ENCODE data around the gene RAP1GAP2.
"Not testable (repeated sequence)": the region's sequence is repeated elsewhere in the genome, so short reads cannot be mapped to it uniquely, and the experiment has no call there.

RAP1GAP2 gene

DNA sequence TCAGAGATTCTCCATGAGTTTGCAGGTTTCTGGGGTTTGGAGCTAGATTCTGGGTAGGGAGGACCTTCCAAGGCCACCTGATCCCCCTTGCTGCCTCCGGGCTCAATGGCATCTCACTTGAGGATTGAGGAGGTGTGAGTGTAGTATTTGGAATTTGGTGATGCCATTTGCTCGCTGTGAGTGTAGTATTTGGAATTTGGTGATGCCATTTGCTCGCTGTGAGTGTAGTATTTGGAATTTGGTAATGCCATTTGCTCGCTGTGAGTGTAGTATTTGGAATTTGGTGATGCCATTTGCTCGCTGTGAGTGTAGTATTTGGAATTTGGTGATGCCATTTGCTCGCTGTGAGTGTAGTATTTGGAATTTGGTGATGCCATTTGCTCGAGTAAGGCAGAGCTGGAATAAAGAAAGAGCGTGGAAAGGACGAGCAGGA, 202.2 kb downstream of the RAP1GAP2 start:
- H3K27ac ChIP-seq (ENCODE audit: low read length) = not testable (repeated sequence)

GRCh38 chr17:3002538-3003295, 206.5 kb downstream of the RAP1GAP2 start:
- Histone ChIP-seq H3K27ac (ENCODE audit: low read length) (no peak overlapping the region), H3K27me3 (ENCODE audit: insufficient read depth, low read length) (no peaks in the 10 kb centered on the region)

More for the DNA sequence above, 202.2 kb downstream of the RAP1GAP2 start:
- H3K36me3 ChIP-seq (ENCODE audit: insufficient read depth, low read depth, low read length) = peaks cover 28% of the 10 kb centered on the region
- H3K9ac ChIP-seq (ENCODE audit: low read depth, low read length); H3K9me3 ChIP-seq (ENCODE audit: insufficient read depth, low read depth, low read length); H3K4me3 ChIP-seq (ENCODE audit: low read length); H3K4me1 ChIP-seq (ENCODE audit: insufficient read depth, low read length); H3K27me3 ChIP-seq (ENCODE audit: insufficient read depth, low read length): not testable (repeated sequence)

DNA sequence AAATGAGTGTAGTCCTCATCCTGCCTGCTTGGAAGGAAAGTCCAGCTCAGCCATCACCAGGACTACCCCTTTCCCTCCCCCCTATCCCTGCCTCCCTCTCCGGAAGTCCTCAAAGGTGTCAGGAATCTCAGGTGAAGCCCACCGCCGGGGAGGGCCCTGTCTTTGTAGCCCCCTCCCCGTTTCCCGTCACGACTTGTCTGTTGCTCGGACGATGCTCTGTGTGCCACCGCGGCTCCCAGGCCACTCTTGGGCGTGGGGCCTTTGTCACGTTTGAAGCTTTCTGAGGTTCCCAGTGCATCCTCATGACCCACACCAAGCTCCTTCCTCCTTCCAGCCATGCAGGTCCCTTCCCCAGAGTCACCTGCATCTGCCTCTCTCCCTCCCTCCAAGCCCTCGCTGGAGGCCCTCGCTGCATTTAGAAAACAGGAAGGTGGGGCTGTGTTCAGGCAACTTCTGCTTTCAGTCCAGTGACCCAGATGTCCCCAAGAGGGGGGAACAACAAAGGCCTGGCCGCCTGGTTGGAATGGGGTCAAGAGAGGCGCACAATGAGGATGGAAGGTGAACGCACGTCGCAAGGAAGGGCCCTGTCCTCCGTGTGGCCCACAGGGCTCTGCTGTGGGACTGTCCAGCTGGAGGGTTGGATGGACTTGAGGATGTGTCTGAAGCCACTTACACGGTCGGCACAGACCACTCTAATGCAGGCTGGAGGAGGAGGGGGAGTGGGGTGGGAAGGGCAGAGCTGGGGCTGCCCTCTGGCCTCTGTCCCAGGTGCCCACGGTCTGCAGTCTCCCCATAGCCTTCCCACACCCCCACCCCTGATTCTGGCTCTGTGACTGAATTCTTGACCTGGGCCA, 207.3 kb downstream of the RAP1GAP2 start:
- H3K36me3 ChIP-seq (ENCODE audit: insufficient read depth, low read depth, low read length) = peaks cover 19% of the 10 kb centered on the region
- H3K27me3 ChIP-seq (ENCODE audit: insufficient read depth, low read length) = no peaks in the 10 kb centered on the region
- H3K9ac ChIP-seq (ENCODE audit: low read depth, low read length) = no peak overlapping the region
- H3K27ac ChIP-seq (ENCODE audit: low read length) = no peak overlapping the region
- H3K9me3 ChIP-seq (ENCODE audit: insufficient read depth, low read depth, low read length) = no peaks in the 10 kb centered on the region
- H3K4me1 ChIP-seq (ENCODE audit: insufficient read depth, low read length) = no peaks in the 10 kb centered on the region
- no peak overlapping the region for H3K4me3 ChIP-seq (ENCODE audit: low read length)

More at GRCh38 chr17:3002538-3003295, 206.5 kb downstream of the RAP1GAP2 start:
- no peaks in the 10 kb centered on the region for H3K9me3 ChIP-seq (ENCODE audit: insufficient read depth, low read depth, low read length)
- peaks cover 20% of the 10 kb centered on the region for H3K36me3 ChIP-seq (ENCODE audit: insufficient read depth, low read depth, low read length)
- no peaks in the 10 kb centered on the region for H3K4me1 ChIP-seq (ENCODE audit: insufficient read depth, low read length)
- no peak overlapping the region for H3K4me3 ChIP-seq (ENCODE audit: low read length)
- H3K9ac ChIP-seq (ENCODE audit: low read depth, low read length) = no peak overlapping the region

GRCh38 chr17:3004150-3004801, 208.0 kb downstream of the RAP1GAP2 start:
- Histone ChIP-seq H3K27me3 (ENCODE audit: insufficient read depth, low read length) (no peaks in the 10 kb centered on the region), H3K9ac (ENCODE audit: low read depth, low read length) (no peak overlapping the region), H3K4me3 (ENCODE audit: low read length) (no peak overlapping the region), H3K27ac (ENCODE audit: low read length) (no peak overlapping the region), H3K9me3 (ENCODE audit: insufficient read depth, low read depth, low read length) (no peaks in the 10 kb centered on the region), H3K4me1 (ENCODE audit: insufficient read depth, low read length) (no peaks in the 10 kb centered on the region), H3K36me3 (ENCODE audit: insufficient read depth, low read depth, low read length) (peaks cover 19% of the 10 kb centered on the region)

DNA sequence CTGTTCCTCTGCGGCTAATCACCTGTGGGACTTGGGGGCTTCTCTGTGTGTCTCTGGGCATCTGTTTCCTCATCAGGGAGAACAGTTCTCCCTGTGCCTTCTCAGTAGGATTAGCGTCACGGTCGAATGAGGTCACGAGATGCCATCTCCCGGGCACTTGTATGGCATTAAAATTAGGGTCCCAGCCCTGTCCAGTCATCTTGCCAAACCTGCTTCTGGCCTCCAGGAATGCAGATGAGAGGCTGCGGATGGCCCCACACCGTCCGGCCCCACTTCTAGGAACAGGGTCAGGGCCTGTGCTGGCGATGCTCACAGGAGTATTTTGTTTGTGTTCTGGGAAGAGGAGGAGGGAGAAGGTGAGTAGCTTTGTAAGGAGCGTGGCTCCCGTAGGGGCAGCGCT, 208.7 kb downstream of the RAP1GAP2 start:
- H3K4me1 ChIP-seq (ENCODE audit: insufficient read depth, low read length) = no peaks in the 10 kb centered on the region
- H3K36me3 ChIP-seq (ENCODE audit: insufficient read depth, low read depth, low read length) = peaks cover 19% of the 10 kb centered on the region
- no peaks in the 10 kb centered on the region for H3K9me3 ChIP-seq (ENCODE audit: insufficient read depth, low read depth, low read length)
- H3K27ac ChIP-seq (ENCODE audit: low read length) = no peak overlapping the region
- no peak overlapping the region for H3K4me3 ChIP-seq (ENCODE audit: low read length)
- no peak overlapping the region for H3K9ac ChIP-seq (ENCODE audit: low read depth, low read length)
- H3K27me3 ChIP-seq (ENCODE audit: insufficient read depth, low read length) = no peaks in the 10 kb centered on the region

DNA sequence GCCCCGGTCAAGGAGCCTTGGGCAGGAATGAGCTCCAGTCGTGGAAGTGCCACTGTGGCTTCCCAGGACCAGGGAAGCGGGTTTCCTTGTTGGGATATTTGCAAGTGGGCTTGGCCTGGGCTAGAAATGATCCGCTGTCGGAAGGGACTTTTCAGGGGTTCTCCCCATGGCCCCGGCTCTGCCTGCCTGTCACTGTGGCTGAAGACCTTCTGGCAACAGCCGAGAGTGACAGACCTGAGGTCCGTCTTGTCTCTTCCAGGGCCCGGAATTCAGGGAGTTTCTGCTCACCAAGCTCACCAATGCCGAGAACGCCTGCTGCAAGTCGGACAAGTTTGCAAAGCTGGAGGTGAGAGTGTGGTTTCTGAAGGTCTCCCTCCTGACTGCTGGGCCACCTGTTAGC, 209.5 kb downstream of the RAP1GAP2 start:
- no peaks in the 10 kb centered on the region for H3K27me3 ChIP-seq (ENCODE audit: insufficient read depth, low read length)
- H3K4me3 ChIP-seq (ENCODE audit: low read length) = no peak overlapping the region
- H3K36me3 ChIP-seq (ENCODE audit: insufficient read depth, low read depth, low read length) = peaks cover 23% of the 10 kb centered on the region
- no peaks in the 10 kb centered on the region for H3K4me1 ChIP-seq (ENCODE audit: insufficient read depth, low read length)
- no peaks in the 10 kb centered on the region for H3K9me3 ChIP-seq (ENCODE audit: insufficient read depth, low read depth, low read length)
- no peak overlapping the region for H3K27ac ChIP-seq (ENCODE audit: low read length)
- H3K9ac ChIP-seq (ENCODE audit: low read depth, low read length) = no peak overlapping the region

DNA sequence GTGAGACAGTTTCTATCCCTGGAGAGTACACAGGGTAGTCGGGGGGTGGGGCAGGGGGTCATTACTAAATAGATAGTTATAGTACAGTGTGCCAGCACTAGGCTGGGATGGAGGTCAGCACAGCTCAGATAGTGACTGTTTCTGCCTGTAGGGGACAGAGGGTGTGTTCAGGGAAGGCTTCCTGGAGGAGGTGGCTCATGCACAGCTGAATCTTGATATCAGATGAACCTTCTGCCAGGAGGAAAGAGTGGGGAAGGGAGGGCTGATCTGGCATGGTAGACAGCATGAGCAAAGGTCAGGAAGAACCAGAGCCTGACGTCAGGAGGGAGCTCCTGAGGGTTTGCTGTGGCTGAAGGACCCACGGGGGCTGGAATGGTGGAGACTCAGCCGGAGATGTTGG, 210.6 kb downstream of the RAP1GAP2 start:
- Histone ChIP-seq H3K27me3 (ENCODE audit: insufficient read depth, low read length) (no peaks in the 10 kb centered on the region), H3K36me3 (ENCODE audit: insufficient read depth, low read depth, low read length) (peaks cover 23% of the 10 kb centered on the region), H3K4me3 (ENCODE audit: low read length) (no peak overlapping the region), H3K27ac (ENCODE audit: low read length) (no peak overlapping the region), H3K9ac (ENCODE audit: low read depth, low read length) (no peak overlapping the region), H3K9me3 (ENCODE audit: insufficient read depth, low read depth, low read length) (no peaks in the 10 kb centered on the region), H3K4me1 (ENCODE audit: insufficient read depth, low read length) (no peaks in the 10 kb centered on the region)

DNA sequence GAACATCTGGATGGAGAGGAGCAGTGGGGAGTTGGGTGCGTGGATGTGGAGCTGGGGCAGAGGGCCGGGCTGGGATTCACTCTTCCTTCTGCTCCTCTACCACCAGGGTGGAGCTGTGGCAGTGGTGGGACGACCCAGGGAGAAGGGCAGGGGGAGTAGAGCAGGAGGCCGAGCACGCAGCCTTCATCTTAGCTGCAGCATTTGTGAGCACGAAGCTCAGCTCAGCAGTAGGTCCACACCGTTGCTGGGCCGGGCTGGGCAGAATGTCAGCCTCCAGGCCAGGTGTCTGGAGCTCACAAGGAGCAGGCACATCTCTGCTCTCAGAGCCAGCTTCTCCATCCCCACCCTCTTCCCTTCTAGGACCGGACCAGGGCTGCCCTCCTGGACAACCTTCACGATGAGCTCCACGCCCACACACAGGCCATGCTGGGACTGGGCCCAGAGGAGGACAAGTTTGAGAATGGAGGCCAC, 211.4 kb downstream of the RAP1GAP2 start:
- no peak overlapping the region for H3K27ac ChIP-seq (ENCODE audit: low read length)
- H3K9ac ChIP-seq (ENCODE audit: low read depth, low read length) = no peak overlapping the region
- H3K27me3 ChIP-seq (ENCODE audit: insufficient read depth, low read length) = no peaks in the 10 kb centered on the region
- H3K4me3 ChIP-seq (ENCODE audit: low read length) = no peak overlapping the region
- H3K4me1 ChIP-seq (ENCODE audit: insufficient read depth, low read length) = no peaks in the 10 kb centered on the region
- H3K9me3 ChIP-seq (ENCODE audit: insufficient read depth, low read depth, low read length) = no peaks in the 10 kb centered on the region
- peaks cover 23% of the 10 kb centered on the region for H3K36me3 ChIP-seq (ENCODE audit: insufficient read depth, low read depth, low read length)

- H3K9ac ChIP-seq (ENCODE audit: low read depth, low read length) = no peak overlapping the region; the same call in 1 of the 2 replicates
- H3K4me1 ChIP-seq (ENCODE audit: insufficient read depth, low read length) = no peaks in the 10 kb centered on the region
- no peak overlapping the region for H3K4me3 ChIP-seq (ENCODE audit: low read length)
- H3K27me3 ChIP-seq (ENCODE audit: insufficient read depth, low read length) = no peaks in the 10 kb centered on the region
- H3K36me3 ChIP-seq (ENCODE audit: insufficient read depth, low read depth, low read length) = peaks cover 20% of the 10 kb centered on the region
- H3K9me3 ChIP-seq (ENCODE audit: insufficient read depth, low read depth, low read length) = no peaks in the 10 kb centered on the region
- H3K27ac ChIP-seq (ENCODE audit: low read length) = no peak overlapping the region
These were observed 212.4 kb downstream of the RAP1GAP2 start for GRCh38 chr17:3008336-3009288.

DNA sequence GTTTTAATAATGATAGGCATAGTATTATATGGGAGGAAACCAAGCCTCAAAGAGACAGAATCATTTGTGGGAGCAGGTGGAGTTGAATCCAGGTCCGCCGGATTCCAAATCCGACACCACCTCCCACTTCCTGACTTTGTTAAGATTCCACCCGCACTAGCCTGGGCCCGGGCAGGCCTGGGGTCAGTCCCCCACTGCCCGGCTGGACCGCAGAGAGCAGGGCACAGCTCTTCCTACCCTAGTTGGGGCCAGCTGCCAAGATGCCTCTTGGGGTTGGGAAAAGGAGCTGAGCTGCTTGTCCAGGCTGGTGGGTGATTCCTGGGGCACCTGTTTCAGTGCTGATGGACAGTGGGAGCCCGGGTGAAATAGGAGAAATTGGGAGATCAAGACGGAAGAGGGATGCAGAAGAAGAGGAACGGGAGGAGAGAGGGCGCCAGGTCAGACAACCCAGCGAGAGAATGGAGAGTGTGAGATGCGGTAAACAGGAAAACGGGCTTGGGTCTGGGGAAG, 213.2 kb downstream of the RAP1GAP2 start:
- Histone ChIP-seq H3K36me3 (ENCODE audit: insufficient read depth, low read depth, low read length) (peaks cover 20% of the 10 kb centered on the region), H3K27ac (ENCODE audit: low read length) (no peak overlapping the region), H3K27me3 (ENCODE audit: insufficient read depth, low read length) (no peaks in the 10 kb centered on the region), H3K4me3 (ENCODE audit: low read length) (no peak overlapping the region), H3K9me3 (ENCODE audit: insufficient read depth, low read depth, low read length) (no peaks in the 10 kb centered on the region), H3K9ac (ENCODE audit: low read depth, low read length) (no peak overlapping the region), H3K4me1 (ENCODE audit: insufficient read depth, low read length) (no peaks in the 10 kb centered on the region)

Measured in iPS-20b (cell line).